Activated T-helper 2 cell treated with anti-CD3 and anti-CD28 coated beads, Interferon-gamma antibody, Interleukin-2, Interleukin-4, amounts not matched to agents 10 μg/mL and 5 μg/mL and 100 μg/mL, durations not matched to agents 14 hours and 24 hours and 36 hours (primary cell): ENCODE results near the gene TRIL. TPM values are rescaled to one million over a fixed set of nuclear protein-coding genes. Genes with fewer than 3 reads are reported as not detected.

ENCODE experiments used
- DNase-seq: peaks from one replicate; pipeline ENCODE4 v3.0.0; 2021; ENCODE audit warnings: low spot score
- H3K27ac Mint-ChIP-seq: one replicate; pipeline ENCODE4 v1.8.0; 2021; ENCODE audit warnings: mixed read lengths
- H3K27me3 Mint-ChIP-seq: one replicate; pipeline ENCODE4 v1.8.0; 2021; ENCODE audit warnings: low read depth, mixed read lengths
- H3K36me3 Mint-ChIP-seq: one replicate; pipeline ENCODE4 v1.8.0; 2021; ENCODE audit warnings: low read depth, mixed read lengths
- H3K4me1 Mint-ChIP-seq: one replicate; pipeline ENCODE4 v1.8.0; 2021; ENCODE audit warnings: low read depth, mixed read lengths
- H3K4me3 Mint-ChIP-seq: one replicate; pipeline ENCODE4 v1.8.0; 2021; ENCODE audit warnings: low read depth, mild to moderate bottlenecking, moderate library complexity, mixed read lengths
- H3K9me3 Mint-ChIP-seq: one replicate; pipeline ENCODE4 v1.8.0; 2021; ENCODE audit warnings: mixed read lengths
- intact Hi-C: fragments of 100-400 bp; cut with micrococcal nuclease; formaldehyde crosslinking; loops from one replicate; pipeline ENCODE4 v1.15.1; 2023
- total RNA-seq: library from RNA; stranded (reverse); gene quantifications from 2 replicates; pipeline ENCODE4 v1.2.3, GENCODE V29; 2022

TRIL gene
- total RNA-seq, 1 donor from 2014 or later: not detected

- intact Hi-C loops: no loop called here
- Mint-ChIP-seq H3K27ac (no peak overlapping the region), H3K4me1 (no peaks in the 10 kb centered on the region), H3K36me3 (no peaks in the 10 kb centered on the region), H3K4me3 (no peak overlapping the region), H3K9me3 (peaks cover 9% of the 10 kb centered on the region), H3K27me3 (no peaks in the 10 kb centered on the region)
- no peak for DNase-seq
These were observed 19.8 kb upstream of the TRIL start for GRCh38 chr7:28977881-28978280.

GRCh38 chr7:28976022-28976421 lies 17.9 kb upstream of the TRIL start:
- no peak overlapping the region for H3K27ac Mint-ChIP-seq
- intact Hi-C loops: no loop called here
- no peaks in the 10 kb centered on the region for H3K27me3 Mint-ChIP-seq
- no peak overlapping the region for H3K4me3 Mint-ChIP-seq
- no peak for DNase-seq
- H3K9me3 Mint-ChIP-seq: peaks cover 16% of the 10 kb centered on the region
- no peaks in the 10 kb centered on the region for H3K36me3 Mint-ChIP-seq
- H3K4me1 Mint-ChIP-seq: no peaks in the 10 kb centered on the region

- no peak overlapping the region for H3K4me3 Mint-ChIP-seq
- DNase-seq: no peak
- H3K36me3 Mint-ChIP-seq: no peaks in the 10 kb centered on the region
- H3K27ac Mint-ChIP-seq: no peak overlapping the region
- intact Hi-C loops: no loop called here
- H3K27me3 Mint-ChIP-seq: no peaks in the 10 kb centered on the region
- H3K4me1 Mint-ChIP-seq: no peaks in the 10 kb centered on the region
- peaks cover 19% of the 10 kb centered on the region for H3K9me3 Mint-ChIP-seq
These were observed 15.5 kb upstream of the TRIL start for GRCh38 chr7:28973591-28973990.

GRCh38 chr7:28964056-28964455 lies 5.9 kb upstream of the TRIL start:
- intact Hi-C loops: no loop called here
- Mint-ChIP-seq H3K9me3 (no peaks in the 10 kb centered on the region), H3K36me3 (no peaks in the 10 kb centered on the region), H3K4me3 (no peak overlapping the region), H3K27me3 (peaks cover 12% of the 10 kb centered on the region), H3K4me1 (no peaks in the 10 kb centered on the region), H3K27ac (no peak overlapping the region)
- DNase-seq: no peak

- no peak for DNase-seq
- H3K4me3 Mint-ChIP-seq: no peak overlapping the region
- no peaks in the 10 kb centered on the region for H3K9me3 Mint-ChIP-seq
- H3K27me3 Mint-ChIP-seq: peaks cover 28% of the 10 kb centered on the region
- intact Hi-C loops: no loop called here
- H3K27ac Mint-ChIP-seq: no peak overlapping the region
- H3K36me3 Mint-ChIP-seq: no peaks in the 10 kb centered on the region
- peaks cover 3% of the 10 kb centered on the region for H3K4me1 Mint-ChIP-seq
These were observed 3.8 kb upstream of the TRIL start for GRCh38 chr7:28961972-28962371.

GRCh38 chr7:28960071-28960840 lies 2.1 kb upstream of the TRIL start:
- H3K27me3 Mint-ChIP-seq: peaks cover 35% of the 10 kb centered on the region
- H3K9me3 Mint-ChIP-seq: no peaks in the 10 kb centered on the region
- H3K4me1 Mint-ChIP-seq: peaks cover 3% of the 10 kb centered on the region
- H3K4me3 Mint-ChIP-seq: no peak overlapping the region
- H3K27ac Mint-ChIP-seq: no peak overlapping the region
- no peaks in the 10 kb centered on the region for H3K36me3 Mint-ChIP-seq
- intact Hi-C loops: no loop called here
- no peak for DNase-seq

- no peak overlapping the region for H3K4me3 Mint-ChIP-seq
- H3K27ac Mint-ChIP-seq: no peak overlapping the region
- peaks cover 47% of the 10 kb centered on the region for H3K27me3 Mint-ChIP-seq
- intact Hi-C loops: loop anchor here (5.0 to 10.0 kb wide), 3 partner anchors 608 to 1804 kb away; partner anchors contain the start of genes EVX1, HOXA3 and HOXA7
- peaks cover 3% of the 10 kb centered on the region for H3K4me1 Mint-ChIP-seq
- H3K9me3 Mint-ChIP-seq: no peaks in the 10 kb centered on the region
- no peaks in the 10 kb centered on the region for H3K36me3 Mint-ChIP-seq
- DNase-seq: no peak
These were observed 834 bp upstream of the TRIL start for GRCh38 chr7:28958980-28959347.

- DNase-seq: peak; percentile 8
- Mint-ChIP-seq H3K4me1 (peaks cover 3% of the 10 kb centered on the region), H3K9me3 (no peaks in the 10 kb centered on the region), H3K27ac (no peak overlapping the region), H3K4me3 (no peak overlapping the region), H3K36me3 (no peaks in the 10 kb centered on the region), H3K27me3 (peaks cover 58% of the 10 kb centered on the region)
- intact Hi-C loops: loop anchor here (5.0 to 10.0 kb wide), 3 partner anchors 610 to 1803 kb away; partner anchors contain the start of genes EVX1, HOXA3 and HOXA7
These were observed 337 bp downstream of the TRIL start for GRCh38 chr7:28957751-28958234.

- Mint-ChIP-seq H3K4me3 (no peak overlapping the region), H3K9me3 (no peaks in the 10 kb centered on the region), H3K36me3 (no peaks in the 10 kb centered on the region), H3K4me1 (peaks cover 3% of the 10 kb centered on the region), H3K27me3 (peaks cover 59% of the 10 kb centered on the region), H3K27ac (no peak overlapping the region)
- DNase-seq: no peak
- intact Hi-C loops: loop anchor here (5.0 to 10.0 kb wide), 3 partner anchors 610 to 1802 kb away; partner anchors contain the start of genes EVX1, HOXA3 and HOXA7
These were observed 923 bp downstream of the TRIL start for GRCh38 chr7:28957064-28957750.

GRCh38 chr7:28956608-28957063 lies 1.5 kb downstream of the TRIL start:
- intact Hi-C loops: loop anchor here (5.0 to 10.0 kb wide), 3 partner anchors 611 to 1802 kb away; partner anchors contain the start of genes EVX1, HOXA3 and HOXA7
- Mint-ChIP-seq H3K27me3 (peaks cover 60% of the 10 kb centered on the region), H3K4me3 (no peak overlapping the region), H3K4me1 (peaks cover 3% of the 10 kb centered on the region), H3K27ac (no peak overlapping the region), H3K9me3 (no peaks in the 10 kb centered on the region), H3K36me3 (no peaks in the 10 kb centered on the region)
- no peak for DNase-seq

GRCh38 chr7:28955718-28956607 lies 2.2 kb downstream of the TRIL start:
- Mint-ChIP-seq H3K36me3 (no peaks in the 10 kb centered on the region), H3K27me3 (peaks cover 65% of the 10 kb centered on the region), H3K4me1 (peaks cover 3% of the 10 kb centered on the region), H3K4me3 (no peak overlapping the region), H3K27ac (no peak overlapping the region), H3K9me3 (no peaks in the 10 kb centered on the region)
- intact Hi-C loops: loop anchor here (5.0 to 10.0 kb wide), 3 partner anchors 611 to 1801 kb away; partner anchors contain the start of genes EVX1, HOXA3 and HOXA7
- no peak for DNase-seq

GRCh38 chr7:28955356-28955717 lies 2.8 kb downstream of the TRIL start:
- peaks cover 66% of the 10 kb centered on the region for H3K27me3 Mint-ChIP-seq
- peaks cover 3% of the 10 kb centered on the region for H3K4me1 Mint-ChIP-seq
- intact Hi-C loops: loop anchor here (5.0 to 10.0 kb wide), 3 partner anchors 612 to 1801 kb away; partner anchors contain the start of genes EVX1, HOXA3 and HOXA7
- H3K27ac Mint-ChIP-seq: no peak overlapping the region
- H3K4me3 Mint-ChIP-seq: no peak overlapping the region
- DNase-seq: no peak
- no peaks in the 10 kb centered on the region for H3K36me3 Mint-ChIP-seq
- no peaks in the 10 kb centered on the region for H3K9me3 Mint-ChIP-seq
